ENCODE results near the gene ACBD6. TPM values are rescaled to one million over a fixed set of nuclear protein-coding genes. Genes with fewer than 3 reads are reported as not detected.

The ACBD6 gene
- total RNA-seq, 1 experiment from 2014 or later, result 48.5 TPM

GRCh38 chr1:180248731-180249681, 253.4 kb downstream of the ACBD6 start:
- H3K27ac ChIP-seq (ENCODE audit: low read length), result no peak overlapping the region
- intact Hi-C loops (cut with micrococcal nuclease; ENCODE audit: unreplicated experiment) (no loop called here), in situ Hi-C loops (cut with HindIII; ENCODE audit: low pct_unique_long_range_greater_than_20kb, low sequenced_read_pairs) (no loop called here)
- ChIA-PET CTCF (interaction anchor here (0.6 kb wide), 1 partner anchor 444 kb away, joined by 3 read pairs; no protein-coding TSS in a partner anchor), POLR2A (no interaction called here)
- TF ChIP-seq POLR2AphosphoS5 (IDR thresholded peaks at IDR 0.05; ENCODE audit: low read depth, low read length) (no peak), SIN3A (IDR thresholded peaks at IDR 0.05; ENCODE audit: borderline replicate concordance, insufficient read depth, low read depth, low read length) (no peak), REST (IDR thresholded peaks at IDR 0.05; ENCODE audit: insufficient read depth in 1 of 2, low read depth in 2 of 2, low read length in 1 of 2) (no peak), TCF7L2 (IDR thresholded peaks at IDR 0.05; ENCODE audit: low read depth, low read length) (no peak), CTCF (IDR thresholded peaks at IDR 0.05) (no peak; the same call in 1 of the 2 replicates)
- ATAC-seq (no peak), DNase-seq (ENCODE audit: low read depth, low spot score) (no peak)
- no TSS peak for BruUV-seq (replicated peaks)
- no peaks in the 10 kb centered on the region for H3K4me1 ChIP-seq (ENCODE audit: control insufficient read depth, insufficient read depth, low read length)
- no peaks in the 10 kb centered on the region for H3K27me3 ChIP-seq (ENCODE audit: control insufficient read depth, insufficient read depth, low read length)
- no peaks in the 10 kb centered on the region for H3K9me3 ChIP-seq (ENCODE audit: control insufficient read depth, insufficient read depth, low read depth, low read length)
- H3K36me3 ChIP-seq (ENCODE audit: control insufficient read depth, insufficient read depth, low read length), result no peaks in the 10 kb centered on the region
- H3K4me3 ChIP-seq (ENCODE audit: low read depth in 2 of 2, low read length in 2 of 2), result no peak overlapping the region

GRCh38 chr1:180248176-180248575, 254.2 kb downstream of the ACBD6 start:
- Histone ChIP-seq H3K36me3 (ENCODE audit: control insufficient read depth, insufficient read depth, low read length) (no peaks in the 10 kb centered on the region), H3K4me1 (ENCODE audit: control insufficient read depth, insufficient read depth, low read length) (no peaks in the 10 kb centered on the region), H3K9me3 (ENCODE audit: control insufficient read depth, insufficient read depth, low read depth, low read length) (no peaks in the 10 kb centered on the region), H3K4me3 (ENCODE audit: low read depth in 2 of 2, low read length in 2 of 2) (no peak overlapping the region), H3K27me3 (ENCODE audit: control insufficient read depth, insufficient read depth, low read length) (no peaks in the 10 kb centered on the region), H3K27ac (ENCODE audit: low read length) (no peak overlapping the region)
- ATAC-seq (no peak), DNase-seq (ENCODE audit: low read depth, low spot score) (no peak)
- TF ChIP-seq TCF7L2 (IDR thresholded peaks at IDR 0.05; ENCODE audit: low read depth, low read length) (no peak), REST (IDR thresholded peaks at IDR 0.05; ENCODE audit: insufficient read depth in 1 of 2, low read depth in 2 of 2, low read length in 1 of 2) (no peak), CTCF (IDR thresholded peaks at IDR 0.05) (no peak), POLR2AphosphoS5 (IDR thresholded peaks at IDR 0.05; ENCODE audit: low read depth, low read length) (no peak), SIN3A (IDR thresholded peaks at IDR 0.05; ENCODE audit: borderline replicate concordance, insufficient read depth, low read depth, low read length) (no peak)
- POLR2A ChIA-PET, result no interaction called here
- in situ Hi-C loops (cut with HindIII; ENCODE audit: low pct_unique_long_range_greater_than_20kb, low sequenced_read_pairs), result no loop called here
- CTCF ChIA-PET, result no interaction called here
- intact Hi-C loops (cut with micrococcal nuclease; ENCODE audit: unreplicated experiment), result no loop called here
- BruUV-seq (replicated peaks), result no TSS peak

Measured in Panc1 (cell line).